Breast epithelium (tissue), 3 donors: ENCODE measurements around the gene RFPL4A.

Experiments
- CTCF ChIP-seq, 3 donors: fragments of 450-650 bp; IDR thresholded peaks; one replicate each; pipeline ENCODE4 v1.5.1; 2016 to 2017; ENCODE audit warnings: antibody characterized with exemption in 3 of 3, mild to moderate bottlenecking in 3 of 3, moderate library complexity in 3 of 3
- POLR2A ChIP-seq: fragments of 450-650 bp; IDR thresholded peaks from one replicate; pipeline ENCODE4 v1.6.1; 2016; ENCODE audit warnings: antibody characterized with exemption, mild to moderate bottlenecking, moderate library complexity
- POLR2AphosphoS5 ChIP-seq, 3 donors: sonication (generic); formaldehyde crosslinking; IDR thresholded peaks; one replicate each; pipeline ENCODE4 v1.6.1; 2017; ENCODE audit warnings: antibody characterized with exemption in 3 of 3

- TF ChIP-seq POLR2A (no peak), POLR2AphosphoS5 (IDR thresholded peaks at IDR 0.05) (no peak), CTCF (IDR thresholded peaks at IDR 0.05) (no peak)
These were observed 50.6 kb downstream of the RFPL4A start for GRCh38 chr19:55809381-55810058.
